GM04503 (cell line): Measurements from ENCODE around the gene AP1S3.

Experiments used
- DNase-seq: peaks from one replicate; pipeline ENCODE4 v3.0.0-alpha.2; 2012; ENCODE audit warnings: low read depth

AP1S3 gene

DNA sequence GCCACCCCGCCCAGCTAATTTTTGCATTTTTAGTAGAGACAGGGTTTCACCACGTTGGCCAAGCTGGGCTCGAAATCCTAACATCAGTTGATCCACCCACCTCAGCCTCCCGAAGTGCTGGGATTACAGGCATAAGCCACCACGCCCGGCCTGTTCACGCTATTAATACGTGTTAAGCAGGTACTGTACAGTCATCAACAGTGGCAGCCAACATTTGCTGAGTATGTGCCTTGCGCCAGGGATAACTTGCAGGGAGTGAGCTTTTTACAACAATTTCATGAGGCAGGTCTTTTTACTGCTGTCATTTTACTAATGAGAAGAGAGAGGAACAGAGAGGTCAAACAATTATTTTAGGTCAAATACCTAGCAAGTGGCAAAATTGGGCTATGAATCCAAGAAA, 115.2 kb downstream of the AP1S3 start:
- DNase-seq, result no peak

DNA sequence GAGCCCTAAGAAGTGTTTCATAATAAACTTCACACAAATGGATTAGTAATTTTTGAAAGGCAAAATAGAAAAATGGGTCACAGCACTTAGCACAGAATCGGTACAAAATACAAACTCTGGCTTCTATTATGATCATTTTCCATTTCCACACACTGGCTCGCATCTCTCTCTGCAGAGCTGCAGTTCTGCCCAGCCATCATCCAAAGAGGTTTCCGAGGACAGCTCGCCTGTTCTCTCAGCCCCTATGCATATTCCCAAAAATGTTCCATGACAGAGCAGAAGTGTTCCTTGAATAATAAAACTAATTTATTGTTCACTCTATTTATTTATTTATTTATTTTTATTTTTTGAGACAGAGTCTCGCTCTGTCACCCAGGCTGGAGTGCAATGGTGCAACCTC, 115.6 kb downstream of the AP1S3 start:
- DNase-seq, result no peak

GRCh38 chr2:223720367-223720766, 117.0 kb downstream of the AP1S3 start:
- no peak for DNase-seq

- DNase-seq, result no peak
These were observed 124.7 kb downstream of the AP1S3 start for GRCh38 chr2:223712642-223713041.

- DNase-seq, result no peak
These were observed 125.6 kb downstream of the AP1S3 start for GRCh38 chr2:223711596-223712326.
